ENCODE data around the gene AP2B1. TPM values are rescaled to one million over a fixed set of nuclear protein-coding genes. Genes with fewer than 3 reads are reported as not detected.
A peak's percentile ranks its signal among the peaks of the same experiment; 100 is the strongest.

Gene AP2B1
- total RNA-seq, 1 experiment from 2014 or later = 70.2 TPM

GRCh38 chr17:35725802-35726126 lies 138.6 kb downstream of the AP2B1 start:
- no peaks in the 10 kb centered on the region for H4K20me1 ChIP-seq (ENCODE audit: low read length)
- H3K9me2 ChIP-seq (replicated peaks; ENCODE audit: low read length) = no peaks in the 10 kb centered on the region
- H3K27me3 ChIP-seq (ENCODE audit: low read length) = no peaks in the 10 kb centered on the region
- no peak overlapping the region for H3K4me3 ChIP-seq (ENCODE audit: low read length)
- no peaks in the 10 kb centered on the region for H3K9me3 ChIP-seq (ENCODE audit: low read length)
- intact Hi-C loops (cut with micrococcal nuclease) = no loop called here
- H3K79me2 ChIP-seq (ENCODE audit: low read length) = no peaks in the 10 kb centered on the region
- peaks cover 19% of the 10 kb centered on the region for H3K36me3 ChIP-seq (ENCODE audit: low read depth, low read length)
- no peak for TF ChIP-seq CTCF (conservative IDR thresholded peaks at IDR 0.05; ENCODE audit: low read depth, low read length)
- no peak for TF ChIP-seq EZH2 (IDR thresholded peaks at IDR 0.05; ENCODE audit: low read length, unreplicated experiment)
- TF ChIP-seq EZH2phosphoT487 (IDR thresholded peaks at IDR 0.05; ENCODE audit: borderline replicate concordance, low read length) = no peak
- ATAC-seq (no peak), DNase-seq (no peak)
- H3K27ac ChIP-seq (ENCODE audit: low read length) = no peak overlapping the region
- H3K9ac ChIP-seq (ENCODE audit: low read length) = no peak overlapping the region
- POLR2A ChIA-PET (ENCODE audit: unreplicated experiment) = no interaction called here
- H3K4me1 ChIP-seq (ENCODE audit: insufficient read depth, low read length) = no peaks in the 10 kb centered on the region
- no peak overlapping the region for H2AFZ ChIP-seq (ENCODE audit: low read length)
- no peak overlapping the region for H3K4me2 ChIP-seq (ENCODE audit: low read length)
- no peaks in the 10 kb centered on the region for H3F3A ChIP-seq (ENCODE audit: low read length, unreplicated experiment)
- TSS peak; percentile 24 for BruUV-seq (replicated peaks)
- CTCF ChIA-PET = no interaction called here

GRCh38 chr17:35726127-35726952 lies 139.2 kb downstream of the AP2B1 start:
- H3K4me1 ChIP-seq (ENCODE audit: insufficient read depth, low read length) = no peaks in the 10 kb centered on the region
- no peaks in the 10 kb centered on the region for H4K20me1 ChIP-seq (ENCODE audit: low read length)
- peaks cover 19% of the 10 kb centered on the region for H3K36me3 ChIP-seq (ENCODE audit: low read depth, low read length)
- H3K27me3 ChIP-seq (ENCODE audit: low read length) = no peaks in the 10 kb centered on the region
- no TSS peak for BruUV-seq (replicated peaks)
- H3K27ac ChIP-seq (ENCODE audit: low read length) = no peak overlapping the region
- H3F3A ChIP-seq (ENCODE audit: low read length, unreplicated experiment) = no peaks in the 10 kb centered on the region
- POLR2A ChIA-PET (ENCODE audit: unreplicated experiment) = no interaction called here
- H3K9ac ChIP-seq (ENCODE audit: low read length) = no peak overlapping the region
- intact Hi-C loops (cut with micrococcal nuclease) = no loop called here
- ATAC-seq (no peak), DNase-seq (peak; percentile 58)
- CTCF ChIA-PET = no interaction called here
- H3K79me2 ChIP-seq (ENCODE audit: low read length) = no peaks in the 10 kb centered on the region
- H3K9me2 ChIP-seq (replicated peaks; ENCODE audit: low read length) = no peaks in the 10 kb centered on the region
- H3K4me2 ChIP-seq (ENCODE audit: low read length) = no peak overlapping the region
- no peaks in the 10 kb centered on the region for H3K9me3 ChIP-seq (ENCODE audit: low read length)
- H3K4me3 ChIP-seq (ENCODE audit: low read length) = no peak overlapping the region
- no peak overlapping the region for H2AFZ ChIP-seq (ENCODE audit: low read length)
- TF ChIP-seq EZH2phosphoT487 (IDR thresholded peaks at IDR 0.05; ENCODE audit: borderline replicate concordance, low read length) = no peak
- TF ChIP-seq CTCF (conservative IDR thresholded peaks at IDR 0.05; ENCODE audit: low read depth, low read length) = no peak
- TF ChIP-seq EZH2 (IDR thresholded peaks at IDR 0.05; ENCODE audit: low read length, unreplicated experiment) = no peak

- H2AFZ ChIP-seq (ENCODE audit: low read length) = no peak overlapping the region
- H3K4me2 ChIP-seq (ENCODE audit: low read length) = no peak overlapping the region
- POLR2A ChIA-PET (ENCODE audit: unreplicated experiment) = no interaction called here
- H3K9ac ChIP-seq (ENCODE audit: low read length) = no peak overlapping the region
- intact Hi-C loops (cut with micrococcal nuclease) = no loop called here
- H3K79me2 ChIP-seq (ENCODE audit: low read length) = no peaks in the 10 kb centered on the region
- ATAC-seq (no peak), DNase-seq (no peak)
- H3K9me2 ChIP-seq (replicated peaks; ENCODE audit: low read length) = no peaks in the 10 kb centered on the region
- H3K36me3 ChIP-seq (ENCODE audit: low read depth, low read length) = peaks cover 19% of the 10 kb centered on the region
- H3K9me3 ChIP-seq (ENCODE audit: low read length) = no peaks in the 10 kb centered on the region
- CTCF ChIA-PET = no interaction called here
- H3K4me1 ChIP-seq (ENCODE audit: insufficient read depth, low read length) = no peaks in the 10 kb centered on the region
- BruUV-seq (replicated peaks) = no TSS peak
- no peak overlapping the region for H3K4me3 ChIP-seq (ENCODE audit: low read length)
- H3F3A ChIP-seq (ENCODE audit: low read length, unreplicated experiment) = no peaks in the 10 kb centered on the region
- no peak overlapping the region for H3K27ac ChIP-seq (ENCODE audit: low read length)
- no peaks in the 10 kb centered on the region for H4K20me1 ChIP-seq (ENCODE audit: low read length)
- no peaks in the 10 kb centered on the region for H3K27me3 ChIP-seq (ENCODE audit: low read length)
- no peak for TF ChIP-seq CTCF (conservative IDR thresholded peaks at IDR 0.05; ENCODE audit: low read depth, low read length)
- TF ChIP-seq EZH2 (IDR thresholded peaks at IDR 0.05; ENCODE audit: low read length, unreplicated experiment) = no peak
- TF ChIP-seq EZH2phosphoT487 (IDR thresholded peaks at IDR 0.05; ENCODE audit: borderline replicate concordance, low read length) = no peak
These were observed 139.9 kb downstream of the AP2B1 start for GRCh38 chr17:35726953-35727460.

Data from PC-3 (cell line).